OCI-LY3 (cell line): ENCODE data around the gene CAPN15.

ENCODE experiments used
- CTCF ChIP-seq: fragments of 200-600, 300-600 bp; sonication (generic); IDR thresholded peaks from 2 replicates; pipeline ENCODE4 v1.5.1; 2014; ENCODE audit warnings: antibody characterized with exemption, low read length, low read depth
- EZH2phosphoT487 ChIP-seq: fragments of 200-600 bp; shearing (Covaris generic); IDR thresholded peaks from 2 replicates; pipeline ENCODE4 v1.6.1; 2018; ENCODE audit warnings: antibody characterized with exemption, mixed run types, low read depth

GRCh38 chr16:490768-491167, 36.7 kb upstream of the CAPN15 start:
- no peak for TF ChIP-seq CTCF
- TF ChIP-seq EZH2phosphoT487 = no peak
